Stimulated activated CD8-positive, alpha-beta memory T cell treated with anti-CD3 and anti-CD28 coated beads, Interleukin-12 subunit alpha, Interleukin-12 subunit beta, amount 100 ng/mL, for 1 hour (primary cell): ENCODE measurements around the gene MLPH.

Source experiments
- DNase-seq: peaks from one replicate; pipeline ENCODE4 v3.0.0-alpha.2; 2020; ENCODE audit warnings: low read depth

The MLPH gene

GRCh38 chr2:237603049-237603717, 116.1 kb downstream of the MLPH start:
- DNase-seq = no peak

- DNase-seq = peak; percentile 42
Observed at GRCh38 chr2:237603718-237604362, 116.8 kb downstream of the MLPH start.

- no peak for DNase-seq
Observed at GRCh38 chr2:237604391-237604790, 117.3 kb downstream of the MLPH start.
